Measurements from ENCODE around the gene ARSA. TPM values are rescaled to one million over a fixed set of nuclear protein-coding genes. Genes with fewer than 3 reads are reported as not detected.
A peak's percentile ranks its signal among the peaks of the same experiment; 100 is the strongest.
"Not testable (repeated sequence)": the region's sequence is repeated elsewhere in the genome, so short reads cannot be mapped to it uniquely, and the experiment has no call there.

Gene ARSA
- polyA plus RNA-seq, 1 of the 3 experiments (the other 2 are of a cell fraction), result 34.2 TPM

DNA sequence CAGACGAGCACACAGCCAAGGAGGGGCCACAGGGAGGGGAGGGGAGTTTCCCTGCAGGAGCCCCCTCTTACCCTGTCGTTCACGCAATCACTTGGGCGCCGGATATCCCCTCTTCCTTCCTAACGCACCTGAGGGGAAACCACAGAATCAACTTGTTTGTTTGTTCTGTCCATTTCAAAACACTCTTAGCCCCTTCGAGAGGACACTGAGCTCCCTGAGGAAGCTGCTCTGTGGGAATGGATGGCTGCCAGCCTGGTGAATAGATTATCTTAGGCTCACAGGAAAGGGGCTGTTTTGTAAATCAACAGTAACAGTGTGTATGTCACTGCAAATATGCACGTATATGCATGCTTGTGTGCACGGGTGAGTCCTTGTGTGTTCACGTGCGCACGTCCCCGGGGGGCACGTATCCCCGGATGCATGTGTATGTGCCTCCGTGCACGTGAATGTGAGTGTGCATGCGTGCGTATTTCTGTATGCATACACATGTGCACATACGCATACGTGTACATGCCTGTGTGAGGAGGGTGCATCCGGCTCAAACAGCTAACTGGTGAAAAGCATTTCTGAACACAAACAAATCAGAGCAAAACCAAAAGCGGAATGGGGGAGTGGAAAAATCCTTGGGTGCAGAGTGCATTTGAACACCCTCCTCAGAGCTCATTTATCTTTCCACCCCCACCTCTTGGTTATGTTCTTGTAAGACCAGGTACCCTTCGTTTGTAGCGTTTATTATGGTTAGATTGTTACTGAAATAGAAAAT is 7.2 kb downstream of the ARSA start:
- DNase-seq, result peak; percentile 92
- POLR2A ChIA-PET, result interaction anchor here (0.6 to 1.6 kb wide), 2 partner anchors 37 to 95 kb away, joined by 4 to 6 read pairs; partner anchors contain the start of gene SCO2
- WGBS (ENCODE audit: low lambda C conversion rate), result 2% methylated on average over 23 of the region's 25 CpGs

DNA sequence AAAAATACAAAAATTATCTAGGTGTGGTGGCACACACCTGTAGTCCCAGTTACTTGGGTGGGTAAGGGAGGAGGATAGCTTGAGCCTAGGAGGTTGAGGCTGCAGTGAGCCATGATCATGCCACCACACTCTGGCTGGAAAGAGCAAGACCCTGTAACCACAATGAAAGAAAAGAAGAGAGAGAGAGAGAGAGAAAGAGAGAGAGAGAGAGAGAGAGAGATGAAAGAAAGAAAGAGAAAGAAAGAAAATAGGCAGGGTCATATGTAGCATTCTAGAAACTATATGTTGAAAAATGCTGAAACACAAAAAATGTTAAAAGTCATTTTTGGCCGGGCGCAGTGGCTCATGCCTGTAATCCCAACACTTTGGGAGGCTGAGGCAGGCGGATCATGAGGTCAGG is 13.7 kb downstream of the ARSA start:
- not testable (repeated sequence) for H3K36me3 ChIP-seq (replicated peaks in 1 of 2; ENCODE audit: control insufficient read depth in 1 of 2, insufficient read depth in 2 of 2, low read length in 1 of 2); H3K9ac ChIP-seq; H3K9me3 ChIP-seq; H3K9me2 ChIP-seq; H3K27ac ChIP-seq (ENCODE audit: low read depth in 2 of 2, low read length in 1 of 2); DNase-seq; H3K4me2 ChIP-seq; H4K20me1 ChIP-seq (ENCODE audit: insufficient read depth); H3K79me2 ChIP-seq (ENCODE audit: insufficient read depth); H3F3A ChIP-seq (replicated peaks; ENCODE audit: insufficient read depth); H3K4me3 ChIP-seq (ENCODE audit: low read depth in 2 of 2, low read length in 1 of 2); H3K27me3 ChIP-seq (ENCODE audit: insufficient read depth); H3K4me1 ChIP-seq (ENCODE audit: control insufficient read depth in 1 of 2, insufficient read depth in 2 of 2, low read depth in 1 of 2, low read length in 1 of 2); H2AFZ ChIP-seq (ENCODE audit: low read depth)
- ChIA-PET CTCF (interaction anchor here (2.9 kb wide), 1 partner anchor 88 kb away, joined by 9 read pairs; the partner anchor contains the start of gene SCO2), POLR2A (interaction anchor here (0.7 kb wide), 1 partner anchor 198 kb away, joined by 5 read pairs; no protein-coding TSS in a partner anchor)
- 62% methylated on average over 3 of the region's 3 CpGs for whole genome bisulfite sequencing (ENCODE audit: low lambda C conversion rate)

More for the DNA sequence above, 7.2 kb downstream of the ARSA start:
- Histone ChIP-seq H3K4me1 (ENCODE audit: control insufficient read depth in 1 of 2, insufficient read depth in 2 of 2, low read depth in 1 of 2, low read length in 1 of 2) (peaks cover 0 to 16% of the 10 kb centered on the region in 2 experiments; a peak in 2 of 4 replicates), H3K9me3 (no peaks in the 10 kb centered on the region), H4K20me1 (ENCODE audit: insufficient read depth) (no peaks in the 10 kb centered on the region), H3K36me3 (replicated peaks in 1 of 2; ENCODE audit: control insufficient read depth in 1 of 2, insufficient read depth in 2 of 2, low read length in 1 of 2) (peaks cover 0 to 6% of the 10 kb centered on the region in 2 experiments), H3K27me3 (ENCODE audit: insufficient read depth) (no peaks in the 10 kb centered on the region), H3K27ac (ENCODE audit: low read depth in 2 of 2, low read length in 1 of 2) (no peak overlapping the region), H3K4me2 (peak overlapping the region; percentile 79), H3K9ac (no peak overlapping the region), H3F3A (replicated peaks; ENCODE audit: insufficient read depth) (peaks cover 5% of the 10 kb centered on the region), H3K79me2 (ENCODE audit: insufficient read depth) (no peaks in the 10 kb centered on the region), H3K4me3 (ENCODE audit: low read depth in 2 of 2, low read length in 1 of 2) (peak overlapping the region; percentile 44 to 61), H2AFZ (ENCODE audit: low read depth) (peak overlapping the region; percentile 60; the same call in 1 of the 2 replicates), H3K9me2 (no peaks in the 10 kb centered on the region)
- CTCF ChIA-PET, result interaction anchor here (0.6 to 2.9 kb wide), 45 partner anchors 9 to 388 kb away, joined by 3 to 22 read pairs (median 4); partner anchors contain the start of genes CHKB, KLHDC7B, SCO2 and SYCE3
- TF ChIP-seq CHD2 (IDR thresholded peaks at IDR 0.05; ENCODE audit: low read length, partially characterized antibody) (peak; percentile 11), NRF1 (IDR thresholded peaks at IDR 0.05; ENCODE audit: low read depth, low read length) (no peak), MXI1 (IDR thresholded peaks at IDR 0.05; ENCODE audit: low read depth, low read length) (peak; percentile 67; the same call in 1 of the 2 replicates)

DNA sequence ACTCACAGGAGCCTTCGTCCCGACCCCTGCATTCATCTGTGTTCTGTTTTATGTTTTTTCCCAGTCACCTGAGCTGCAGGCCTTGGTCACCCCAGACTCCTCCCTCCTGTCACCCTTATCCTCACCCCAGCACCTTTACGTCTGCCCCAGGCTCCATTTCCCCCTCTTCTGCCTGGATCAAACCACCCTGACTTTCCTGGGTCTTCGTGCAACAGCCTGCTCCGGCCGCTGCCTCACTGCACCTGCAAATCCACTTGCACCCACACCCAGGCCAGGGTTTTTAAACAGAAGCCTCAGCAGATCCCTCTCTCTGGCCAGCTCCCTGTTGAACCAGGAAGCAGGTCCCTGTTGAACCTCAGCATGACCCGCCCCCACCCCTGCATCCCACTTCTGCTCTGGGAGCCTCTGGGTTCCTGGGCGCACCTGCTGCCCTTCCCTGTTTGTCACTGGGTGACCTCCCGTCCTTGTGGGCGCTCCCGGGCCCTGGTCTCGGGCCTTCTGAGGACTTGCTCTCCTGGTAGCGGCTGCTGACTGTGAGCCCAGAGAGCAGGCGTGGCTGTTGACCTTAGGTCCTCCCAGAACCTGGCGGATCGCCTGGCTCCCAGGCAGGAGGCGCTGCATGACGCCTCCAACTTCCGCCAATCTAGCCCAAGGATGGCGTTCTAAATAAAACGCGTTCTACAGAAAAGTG is 14.5 kb downstream of the ARSA start:
- no peak overlapping the region for H3K9ac ChIP-seq
- H2AFZ ChIP-seq (ENCODE audit: low read depth), result no peak overlapping the region
- H3K36me3 ChIP-seq (replicated peaks in 1 of 2; ENCODE audit: control insufficient read depth in 1 of 2, insufficient read depth in 2 of 2, low read length in 1 of 2), result no peaks in the 10 kb centered on the region
- H3F3A ChIP-seq (replicated peaks; ENCODE audit: insufficient read depth), result no peaks in the 10 kb centered on the region
- no peaks in the 10 kb centered on the region; a peak in 1 of 4 replicates for H3K4me1 ChIP-seq (ENCODE audit: control insufficient read depth in 1 of 2, insufficient read depth in 2 of 2, low read depth in 1 of 2, low read length in 1 of 2)
- H3K9me3 ChIP-seq, result no peaks in the 10 kb centered on the region
- H3K27me3 ChIP-seq (ENCODE audit: insufficient read depth), result no peaks in the 10 kb centered on the region
- H4K20me1 ChIP-seq (ENCODE audit: insufficient read depth), result no peaks in the 10 kb centered on the region
- peak; percentile 39 for DNase-seq
- no peak overlapping the region for H3K4me3 ChIP-seq (ENCODE audit: low read depth in 2 of 2, low read length in 1 of 2)
- H3K9me2 ChIP-seq, result no peaks in the 10 kb centered on the region
- 78% methylated on average over 17 of the region's 22 CpGs for WGBS (ENCODE audit: low lambda C conversion rate)
- TF ChIP-seq SIN3A (IDR thresholded peaks at IDR 0.05; ENCODE audit: borderline replicate concordance, low read depth, low read length) (no peak), GABPA (IDR thresholded peaks at IDR 0.05; ENCODE audit: low read depth) (no peak), RCOR1 (IDR thresholded peaks at IDR 0.05; ENCODE audit: low read length) (no peak), EZH2phosphoT487 (IDR thresholded peaks at IDR 0.05; ENCODE audit: borderline replicate concordance, low read depth) (no peak), YY1 (IDR thresholded peaks at IDR 0.05; ENCODE audit: low read depth) (no peak), SMC3 (IDR thresholded peaks at IDR 0.05; ENCODE audit: low read depth, low read length) (no peak)
- TF ChIP-seq, protein P1, sequence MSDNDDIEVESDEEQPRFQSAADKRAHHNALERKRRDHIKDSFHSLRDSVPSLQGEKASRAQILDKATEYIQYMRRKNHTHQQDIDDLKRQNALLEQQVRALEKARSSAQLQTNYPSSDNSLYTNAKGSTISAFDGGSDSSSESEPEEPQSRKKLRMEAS (IDR thresholded peaks at IDR 0.05; ENCODE audit: low read depth), result no peak
- ChIA-PET CTCF (interaction anchor here (1.1 to 2.9 kb wide), 5 partner anchors 12 to 271 kb away, joined by 3 to 9 read pairs (median 3); partner anchors contain the start of gene SCO2), POLR2A (interaction anchor here (0.5 to 1.5 kb wide), 3 partner anchors 9 to 20 kb away, joined by 3 to 6 read pairs (median 3); no protein-coding TSS in a partner anchor)
- H3K4me2 ChIP-seq, result no peak overlapping the region
- H3K27ac ChIP-seq (ENCODE audit: low read depth in 2 of 2, low read length in 1 of 2), result no peak overlapping the region
- H3K79me2 ChIP-seq (ENCODE audit: insufficient read depth), result no peaks in the 10 kb centered on the region
